Tibial artery (tissue), 4 donors: ENCODE results near the gene CES3.
A peak's percentile ranks its signal among the peaks of the same experiment; 100 is the strongest.
"Not testable (repeated sequence)": the region's sequence is repeated elsewhere in the genome, so short reads cannot be mapped to it uniquely, and the experiment has no call there.

Experiments used
- DNase-seq, 2 donors: peaks; one replicate each; pipeline ENCODE4 v3.0.0-alpha.2; 2019
- H3K27ac ChIP-seq, 2 donors: fragments of 200-600 bp; sonication (generic) in 1 of 2; 1 replicate in 1 of 2; 2 replicates in 1 of 2; pipeline ENCODE4 v1.5.1; 2018 to 2019; ENCODE audit warnings: mild to moderate bottlenecking in 1 of 2
- H3K27me3 ChIP-seq, 2 donors: fragments of 200-600 bp; sonication (generic) in 1 of 2; one replicate each; pipeline versions ENCODE4 v1.5.1 to v1.6.0; 2016 to 2019
- H3K36me3 ChIP-seq, 3 donors: fragments of 200-600 bp; sonication (generic) in 2 of 3; one replicate each; pipeline ENCODE4 v1.5.1; 2016 to 2019; ENCODE audit warnings: mild to moderate bottlenecking in 2 of 3
- H3K4me1 ChIP-seq, 4 donors: fragments of 200-600 bp; sonication (generic) in 2 of 4; 1 replicate in 3 of 4; 2 replicates in 1 of 4; pipeline ENCODE4 v1.5.1; 2016 to 2019
- H3K4me3 ChIP-seq, 2 donors: fragments of 200-600 bp; sonication (generic) in 1 of 2; 1 replicate in 1 of 2; 2 replicates in 1 of 2; pipeline ENCODE4 v1.5.1; 2018 to 2019; ENCODE audit warnings: mild to moderate bottlenecking in 2 of 2
- H3K9me3 ChIP-seq, 3 donors: fragments of 200-600 bp; sonication (generic) in 1 of 3; one replicate each; pipeline ENCODE4 v1.5.1; 2016 to 2019
- CTCF ChIP-seq, 2 experiments: fragments of 200-600 bp in 1 of 2; fragments of 450-650 bp in 1 of 2; IDR thresholded peaks; one replicate each; pipeline ENCODE4 v1.5.1; 2017 to 2019; ENCODE audit warnings: antibody characterized with exemption in 2 of 2, mild to moderate bottlenecking in 1 of 2, moderate library complexity in 1 of 2
- intact Hi-C: fragments of 100-400 bp; cut with DNase I; formaldehyde crosslinking; loops from one replicate; pipeline ENCODE4 v1.15.0; 2023; ENCODE audit warnings: low total_unique reads

The CES3 gene

GRCh38 chr16:66933776-66934137 lies 27.3 kb upstream of the CES3 start:
- H3K27ac ChIP-seq, result peak overlapping the region; percentile 95 to 97
- no peak for DNase-seq
- no peaks in the 10 kb centered on the region for H3K27me3 ChIP-seq
- H3K4me1 ChIP-seq, result peaks cover 4 to 46% (median 35%) of the 10 kb centered on the region in 4 donors
- H3K9me3 ChIP-seq, result no peaks in the 10 kb centered on the region
- no peak for TF ChIP-seq CTCF (IDR thresholded peaks at IDR 0.05)
- H3K4me3 ChIP-seq, result peak overlapping the region; percentile 95 to 97
- peaks cover 0 to 42% (median 10%) of the 10 kb centered on the region in 3 donors for H3K36me3 ChIP-seq
- intact Hi-C loops, result loop anchor here (2.0 kb wide), 1 partner anchor 39 kb away; no protein-coding TSS in a partner anchor

- DNase-seq, result peak; percentile 86 to 94
- no peak for TF ChIP-seq CTCF (IDR thresholded peaks at IDR 0.05)
- Histone ChIP-seq H3K27me3 (no peaks in the 10 kb centered on the region), H3K9me3 (no peaks in the 10 kb centered on the region), H3K36me3 (peaks cover 0 to 47% (median 15%) of the 10 kb centered on the region in 3 donors), H3K27ac (peak within 1 kb of the TSS; percentile 95 to 97), H3K4me1 (peaks cover 4 to 45% (median 35%) of the 10 kb centered on the region in 4 donors), H3K4me3 (peak within 1 kb of the TSS; percentile 95 to 97)
- intact Hi-C loops, result loop anchor here (2.0 kb wide), 1 partner anchor 39 kb away; no protein-coding TSS in a partner anchor
These were observed 26.8 kb upstream of the CES3 start, which contains the start of gene CIAO2B for GRCh38 chr16:66934138-66934838. TSS of gene CIAO2B (minus strand) at chr16:66934402. CDS start at chr16:66934364, 38 bp downstream.

GRCh38 chr16:66934839-66935313 lies 26.2 kb upstream of the CES3 start:
- intact Hi-C loops, result loop anchor here (2.0 kb wide), 1 partner anchor 40 kb away; no protein-coding TSS in a partner anchor
- DNase-seq, H3K27me3 ChIP-seq, H3K9me3 ChIP-seq: not testable (repeated sequence)
- Histone ChIP-seq H3K4me3 (peak overlapping the region; percentile 95 to 97), H3K27ac (peak overlapping the region; percentile 95 to 97), H3K36me3 (peaks cover 0 to 53% (median 21%) of the 10 kb centered on the region in 3 donors), H3K4me1 (peaks cover 4 to 45% (median 35%) of the 10 kb centered on the region in 4 donors)

- H3K27me3 ChIP-seq, result no peaks in the 10 kb centered on the region
- peaks cover 4 to 59% (median 27%) of the 10 kb centered on the region in 3 donors for H3K36me3 ChIP-seq
- intact Hi-C loops, result loop anchor here (2.0 kb wide), 1 partner anchor 41 kb away; no protein-coding TSS in a partner anchor
- TF ChIP-seq CTCF (IDR thresholded peaks at IDR 0.05), result no peak
- H3K27ac ChIP-seq, result peak within 1 kb of the TSS; percentile 95 to 97
- no peaks in the 10 kb centered on the region for H3K9me3 ChIP-seq
- H3K4me1 ChIP-seq, result peaks cover 4 to 45% (median 35%) of the 10 kb centered on the region in 4 donors
- DNase-seq, result peak in 1 of 2 donors; percentile 85
- peak within 1 kb of the TSS; percentile 95 to 97 for H3K4me3 ChIP-seq
These were observed 25.6 kb upstream of the CES3 start, which contains the start of gene CES2 for GRCh38 chr16:66935314-66936011. TSS of gene CES2 (plus strand) at chr16:66935516. CDS start at chr16:66935636, 120 bp downstream.

- Histone ChIP-seq H3K4me1 (peaks cover 4 to 45% (median 35%) of the 10 kb centered on the region in 4 donors), H3K36me3 (peaks cover 14 to 60% (median 37%) of the 10 kb centered on the region in 3 donors), H3K4me3 (no peak overlapping the region), H3K9me3 (no peaks in the 10 kb centered on the region), H3K27ac (no peak overlapping the region), H3K27me3 (no peaks in the 10 kb centered on the region)
- intact Hi-C loops, result no loop called here
- DNase-seq, result no peak
- no peak for TF ChIP-seq CTCF (IDR thresholded peaks at IDR 0.05)
These were observed 24.6 kb upstream of the CES3 start for GRCh38 chr16:66936462-66936861.
